Immature natural killer cell (primary cell): ENCODE data around the gene COL23A1. TPM values are rescaled to one million over a fixed set of nuclear protein-coding genes. Genes with fewer than 3 reads are reported as not detected.
A peak's percentile ranks its signal among the peaks of the same experiment; 100 is the strongest.

ENCODE experiments used
- DNase-seq, 3 donors: peaks; one replicate each; pipeline ENCODE4 v3.0.0; 2022; ENCODE audit warnings: mixed read lengths in 1 of 3
- H3K27ac Mint-ChIP-seq, 6 donors: one replicate each; pipeline ENCODE4 v1.8.0; 2020; ENCODE audit warnings: mixed read lengths in 6 of 6, mild to moderate bottlenecking in 5 of 6, inconsistent platforms in 4 of 6, moderate library complexity in 3 of 6
- H3K27me3 Mint-ChIP-seq, 3 donors: one replicate each; pipeline ENCODE4 v1.8.0; 2020 to 2021; ENCODE audit warnings: low read depth in 3 of 3, mild to moderate bottlenecking in 3 of 3, mixed read lengths in 3 of 3, moderate library complexity in 3 of 3, inconsistent platforms in 1 of 3
- H3K36me3 Mint-ChIP-seq, 3 donors: one replicate each; pipeline ENCODE4 v1.8.0; 2020; ENCODE audit warnings: mixed read lengths in 3 of 3, inconsistent platforms in 2 of 3, mild to moderate bottlenecking in 2 of 3
- H3K4me1 Mint-ChIP-seq, 2 donors: one replicate each; pipeline ENCODE4 v1.8.0; 2020; ENCODE audit warnings: inconsistent platforms in 2 of 2, mild to moderate bottlenecking in 2 of 2, mixed read lengths in 2 of 2, moderate library complexity in 1 of 2
- H3K4me3 Mint-ChIP-seq, 5 donors: one replicate each; pipeline ENCODE4 v1.8.0; 2020; ENCODE audit warnings: mild to moderate bottlenecking in 5 of 5, mixed read lengths in 5 of 5, inconsistent platforms in 3 of 5, moderate library complexity in 3 of 5
- H3K9me3 Mint-ChIP-seq, 6 donors: one replicate each; pipeline ENCODE4 v1.8.0; 2020; ENCODE audit warnings: mild to moderate bottlenecking in 6 of 6, mixed read lengths in 6 of 6, inconsistent platforms in 4 of 6, moderate library complexity in 3 of 6
- polyA plus RNA-seq, 3 donors: library from polyadenylated mRNA; unstranded; fragments of 300-500 nt; fragmentation: Illumina TruSeq; gene quantifications; one replicate each; pipeline ENCODE4 v1.2.3, GENCODE V29; 2021

The COL23A1 gene
- polyA plus RNA-seq, 3 donors from 2014 or later = 0.40 to 0.78 TPM; not detected in 1

GRCh38 chr5:178284996-178285395 lies 305.2 kb downstream of the COL23A1 start:
- H3K27ac Mint-ChIP-seq = no peak overlapping the region
- peaks cover 1 to 5% of the 10 kb centered on the region in 2 donors for H3K4me1 Mint-ChIP-seq
- peaks cover 0 to 8% (median 6%) of the 10 kb centered on the region in 6 donors for H3K9me3 Mint-ChIP-seq
- DNase-seq = no peak
- H3K27me3 Mint-ChIP-seq = peaks cover 0 to 10% (median 2%) of the 10 kb centered on the region in 3 donors
- peaks cover 0 to 4% (median 0%) of the 10 kb centered on the region in 3 donors for H3K36me3 Mint-ChIP-seq
- no peak overlapping the region for H3K4me3 Mint-ChIP-seq

GRCh38 chr5:178284093-178284675 lies 306.0 kb downstream of the COL23A1 start:
- Mint-ChIP-seq H3K4me1 (peaks cover 5 to 10% of the 10 kb centered on the region in 2 donors), H3K9me3 (peaks cover 0 to 8% (median 6%) of the 10 kb centered on the region in 6 donors), H3K27me3 (peaks cover 1 to 13% (median 3%) of the 10 kb centered on the region in 3 donors), H3K36me3 (peaks cover 0 to 4% (median 0%) of the 10 kb centered on the region in 3 donors), H3K4me3 (peak overlapping the region in 1 of 5 donors; percentile 9), H3K27ac (no peak overlapping the region)
- no peak for DNase-seq

- Mint-ChIP-seq H3K9me3 (peaks cover 0 to 8% (median 6%) of the 10 kb centered on the region in 6 donors), H3K36me3 (peaks cover 0 to 4% (median 0%) of the 10 kb centered on the region in 3 donors), H3K4me1 (peaks cover 7 to 10% of the 10 kb centered on the region in 2 donors)
These were observed 306.7 kb downstream of the COL23A1 start for GRCh38 chr5:178283520-178283919.

GRCh38 chr5:178282391-178282790 lies 307.8 kb downstream of the COL23A1 start:
- H3K36me3 Mint-ChIP-seq = peaks cover 0 to 4% (median 0%) of the 10 kb centered on the region in 3 donors
- H3K4me3 Mint-ChIP-seq = no peak overlapping the region
- DNase-seq = no peak

More at GRCh38 chr5:178283520-178283919, 306.7 kb downstream of the COL23A1 start:
- no peak for DNase-seq
- Mint-ChIP-seq H3K27me3 (peaks cover 3 to 9% (median 3%) of the 10 kb centered on the region in 3 donors), H3K27ac (no peak overlapping the region), H3K4me3 (no peak overlapping the region)

GRCh38 chr5:178281331-178281730 lies 308.9 kb downstream of the COL23A1 start:
- DNase-seq = no peak
- Mint-ChIP-seq H3K4me3 (no peak overlapping the region), H3K4me1 (peaks cover 7 to 14% of the 10 kb centered on the region in 2 donors), H3K27me3 (peaks cover 3 to 9% (median 3%) of the 10 kb centered on the region in 3 donors), H3K9me3 (peaks cover 0 to 8% (median 6%) of the 10 kb centered on the region in 6 donors), H3K27ac (no peak overlapping the region), H3K36me3 (peaks cover 0 to 4% (median 0%) of the 10 kb centered on the region in 3 donors)

More at GRCh38 chr5:178282391-178282790, 307.8 kb downstream of the COL23A1 start:
- H3K27ac Mint-ChIP-seq = no peak overlapping the region
- H3K4me1 Mint-ChIP-seq = peaks cover 7 to 14% of the 10 kb centered on the region in 2 donors
- peaks cover 0 to 8% (median 6%) of the 10 kb centered on the region in 6 donors for H3K9me3 Mint-ChIP-seq
- H3K27me3 Mint-ChIP-seq = peaks cover 3 to 9% (median 3%) of the 10 kb centered on the region in 3 donors

GRCh38 chr5:178280631-178281030 lies 309.6 kb downstream of the COL23A1 start:
- H3K4me1 Mint-ChIP-seq = peaks cover 7 to 14% of the 10 kb centered on the region in 2 donors
- no peak overlapping the region for H3K4me3 Mint-ChIP-seq
- H3K27ac Mint-ChIP-seq = no peak overlapping the region
- peaks cover 0 to 4% (median 0%) of the 10 kb centered on the region in 3 donors for H3K36me3 Mint-ChIP-seq
- H3K27me3 Mint-ChIP-seq = peaks cover 3 to 9% (median 3%) of the 10 kb centered on the region in 3 donors
- peaks cover 0 to 8% (median 6%) of the 10 kb centered on the region in 6 donors for H3K9me3 Mint-ChIP-seq
- no peak for DNase-seq

- Mint-ChIP-seq H3K9me3 (peaks cover 0 to 8% (median 6%) of the 10 kb centered on the region in 6 donors), H3K27me3 (peaks cover 3 to 9% (median 3%) of the 10 kb centered on the region in 3 donors), H3K36me3 (peaks cover 0 to 4% (median 0%) of the 10 kb centered on the region in 3 donors), H3K4me3 (no peak overlapping the region), H3K27ac (peak overlapping the region in 1 of 6 donors; percentile 46), H3K4me1 (peaks cover 7 to 14% of the 10 kb centered on the region in 2 donors)
- DNase-seq = peak; percentile 43 to 54 (median 48)
These were observed 310.3 kb downstream of the COL23A1 start for GRCh38 chr5:178279723-178280438.

GRCh38 chr5:178279026-178279722 lies 311.0 kb downstream of the COL23A1 start:
- Mint-ChIP-seq H3K27ac (peak overlapping the region in 1 of 6 donors; percentile 21), H3K27me3 (peaks cover 3 to 9% (median 4%) of the 10 kb centered on the region in 3 donors), H3K36me3 (peaks cover 0 to 4% (median 0%) of the 10 kb centered on the region in 3 donors), H3K4me3 (no peak overlapping the region), H3K4me1 (peaks cover 7 to 14% of the 10 kb centered on the region in 2 donors), H3K9me3 (peaks cover 0 to 8% (median 6%) of the 10 kb centered on the region in 6 donors)
- DNase-seq = no peak

- peaks cover 0 to 4% (median 0%) of the 10 kb centered on the region in 3 donors for H3K36me3 Mint-ChIP-seq
- H3K27me3 Mint-ChIP-seq = peaks cover 3 to 7% (median 3%) of the 10 kb centered on the region in 3 donors
- H3K27ac Mint-ChIP-seq = peak overlapping the region in 1 of 6 donors; percentile 6
These were observed 311.7 kb downstream of the COL23A1 start for GRCh38 chr5:178278358-178279023.

GRCh38 chr5:178277866-178278265 lies 312.3 kb downstream of the COL23A1 start:
- H3K9me3 Mint-ChIP-seq = no peaks in the 10 kb centered on the region
- peak overlapping the region in 1 of 6 donors; percentile 50 for H3K27ac Mint-ChIP-seq
- H3K4me1 Mint-ChIP-seq = peaks cover 7 to 14% of the 10 kb centered on the region in 2 donors
- DNase-seq = no peak
- peaks cover 3 to 6% (median 3%) of the 10 kb centered on the region in 3 donors for H3K27me3 Mint-ChIP-seq
- no peaks in the 10 kb centered on the region for H3K36me3 Mint-ChIP-seq
- no peak overlapping the region for H3K4me3 Mint-ChIP-seq

More at GRCh38 chr5:178278358-178279023, 311.7 kb downstream of the COL23A1 start:
- peaks cover 7 to 14% of the 10 kb centered on the region in 2 donors for H3K4me1 Mint-ChIP-seq
- no peak overlapping the region for H3K4me3 Mint-ChIP-seq
- peaks cover 0 to 3% (median under 1%) of the 10 kb centered on the region in 6 donors for H3K9me3 Mint-ChIP-seq
- no peak for DNase-seq

GRCh38 chr5:178277346-178277745 lies 312.8 kb downstream of the COL23A1 start:
- peaks cover 3 to 6% (median 3%) of the 10 kb centered on the region in 3 donors for H3K27me3 Mint-ChIP-seq
- H3K4me3 Mint-ChIP-seq = no peak overlapping the region
- peaks cover 7 to 14% of the 10 kb centered on the region in 2 donors for H3K4me1 Mint-ChIP-seq
- H3K36me3 Mint-ChIP-seq = no peaks in the 10 kb centered on the region
- DNase-seq = no peak
- peak overlapping the region in 1 of 6 donors; percentile 50 for H3K27ac Mint-ChIP-seq
- H3K9me3 Mint-ChIP-seq = no peaks in the 10 kb centered on the region

GRCh38 chr5:178274781-178275537 lies 315.2 kb downstream of the COL23A1 start:
- Mint-ChIP-seq H3K4me3 (no peak overlapping the region), H3K27me3 (peaks cover 3 to 9% (median 3%) of the 10 kb centered on the region in 3 donors), H3K36me3 (no peaks in the 10 kb centered on the region), H3K4me1 (peaks cover 6 to 8% of the 10 kb centered on the region in 2 donors), H3K27ac (no peak overlapping the region), H3K9me3 (no peaks in the 10 kb centered on the region)
- no peak for DNase-seq
